HG03280 (cell line): Measurements from ENCODE around the gene CDC42EP1.

Experiments
- ATAC-seq: cut with Tn5 transposase; IDR thresholded peaks from one replicate; pipeline ENCODE4 v1.9.1; 2021; ENCODE audit warnings: mild to moderate bottlenecking, moderate library complexity; ENCODE audit not compliant: unreplicated experiment

The CDC42EP1 gene

DNA sequence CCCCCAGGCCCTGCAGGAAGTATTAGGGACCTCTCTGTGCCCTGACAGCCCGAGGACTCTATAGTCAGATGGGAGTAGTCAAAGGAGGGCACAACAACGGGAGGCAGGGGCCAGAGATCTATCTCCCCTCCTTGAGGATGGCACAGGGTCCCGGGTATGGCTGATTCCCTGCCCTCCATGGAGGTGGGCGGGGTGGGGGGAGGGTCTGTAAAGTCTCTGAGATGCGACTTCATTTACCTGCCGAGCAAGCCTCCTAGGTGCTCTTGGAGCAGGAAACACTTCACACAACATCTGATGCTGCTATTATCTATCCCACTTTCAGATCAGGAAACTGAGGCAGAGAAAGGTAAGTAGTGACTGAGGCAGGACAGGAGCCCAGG is 769 bp upstream of the CDC42EP1 start:
- ATAC-seq, result no peak

DNA sequence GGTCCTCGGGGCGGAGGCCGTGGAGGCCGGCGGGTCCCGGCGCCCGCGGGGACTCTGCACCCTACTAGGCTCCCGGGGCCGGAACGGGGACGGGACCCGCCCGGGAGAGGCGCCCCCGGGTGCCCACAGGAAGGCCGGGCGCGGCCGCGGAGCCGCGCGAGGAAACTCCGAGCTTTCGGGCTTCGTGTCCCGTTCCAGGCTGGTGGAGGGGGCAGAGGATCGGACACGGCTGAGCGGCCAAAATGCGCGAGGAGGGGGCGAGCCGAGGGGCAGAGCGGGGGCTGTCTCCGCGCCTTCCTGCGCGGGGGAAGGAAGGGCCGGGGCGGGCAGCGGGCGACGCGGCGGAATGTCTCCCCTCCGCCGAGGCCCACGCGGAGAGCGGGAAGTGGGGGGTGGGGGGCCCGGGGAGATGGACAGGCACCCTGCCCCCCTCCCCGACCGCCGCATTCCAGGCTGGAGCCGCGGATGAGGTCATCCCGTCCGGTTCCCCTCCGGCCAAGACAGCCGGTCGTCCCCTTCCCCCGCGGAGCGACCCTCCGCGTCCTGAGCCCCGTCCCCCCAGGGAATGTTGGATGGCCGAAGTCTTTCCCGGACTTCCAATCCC is 430 bp downstream of the CDC42EP1 start:
- no peak for ATAC-seq

DNA sequence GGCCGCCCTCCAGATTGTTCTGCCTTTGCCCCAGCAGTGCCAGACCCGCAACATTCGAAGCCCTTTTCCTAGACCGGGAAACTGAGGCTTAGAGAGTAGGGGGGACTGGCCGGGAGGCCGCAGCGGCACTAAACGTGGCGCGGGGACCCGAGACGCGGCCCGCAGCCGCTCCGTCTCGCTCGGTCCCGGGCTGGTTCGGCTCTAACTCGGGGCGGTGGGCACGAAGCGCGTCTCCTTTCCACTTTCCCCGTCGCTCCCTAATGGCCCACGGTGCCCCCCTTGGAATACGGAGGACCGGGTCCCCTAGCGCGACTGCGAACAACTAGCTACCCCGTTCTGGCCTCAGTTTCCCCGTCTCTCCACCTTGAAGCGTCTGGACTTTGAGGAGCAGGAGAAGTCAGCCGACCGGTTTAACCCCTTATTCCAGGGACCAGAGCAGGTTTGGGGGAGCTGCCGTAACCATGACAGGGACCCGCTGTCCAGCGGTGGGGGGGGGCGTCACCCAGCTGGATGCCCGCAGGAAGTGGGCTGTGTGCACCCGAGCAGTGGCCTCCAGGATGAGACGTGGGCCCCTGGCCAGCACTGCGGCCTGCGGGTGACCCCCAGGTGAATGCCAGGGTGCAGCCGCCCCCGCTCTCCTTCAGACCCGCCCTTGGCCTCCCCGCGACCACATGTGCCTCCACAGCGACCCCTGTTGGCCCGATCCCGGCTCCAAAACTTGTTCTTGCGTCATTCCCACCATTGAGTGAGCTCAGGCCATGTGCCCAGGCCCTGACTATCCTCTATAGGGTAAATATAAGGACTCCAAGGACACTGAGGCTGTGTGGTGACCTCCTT is 1.1 kb downstream of the CDC42EP1 start:
- ATAC-seq, result no peak

DNA sequence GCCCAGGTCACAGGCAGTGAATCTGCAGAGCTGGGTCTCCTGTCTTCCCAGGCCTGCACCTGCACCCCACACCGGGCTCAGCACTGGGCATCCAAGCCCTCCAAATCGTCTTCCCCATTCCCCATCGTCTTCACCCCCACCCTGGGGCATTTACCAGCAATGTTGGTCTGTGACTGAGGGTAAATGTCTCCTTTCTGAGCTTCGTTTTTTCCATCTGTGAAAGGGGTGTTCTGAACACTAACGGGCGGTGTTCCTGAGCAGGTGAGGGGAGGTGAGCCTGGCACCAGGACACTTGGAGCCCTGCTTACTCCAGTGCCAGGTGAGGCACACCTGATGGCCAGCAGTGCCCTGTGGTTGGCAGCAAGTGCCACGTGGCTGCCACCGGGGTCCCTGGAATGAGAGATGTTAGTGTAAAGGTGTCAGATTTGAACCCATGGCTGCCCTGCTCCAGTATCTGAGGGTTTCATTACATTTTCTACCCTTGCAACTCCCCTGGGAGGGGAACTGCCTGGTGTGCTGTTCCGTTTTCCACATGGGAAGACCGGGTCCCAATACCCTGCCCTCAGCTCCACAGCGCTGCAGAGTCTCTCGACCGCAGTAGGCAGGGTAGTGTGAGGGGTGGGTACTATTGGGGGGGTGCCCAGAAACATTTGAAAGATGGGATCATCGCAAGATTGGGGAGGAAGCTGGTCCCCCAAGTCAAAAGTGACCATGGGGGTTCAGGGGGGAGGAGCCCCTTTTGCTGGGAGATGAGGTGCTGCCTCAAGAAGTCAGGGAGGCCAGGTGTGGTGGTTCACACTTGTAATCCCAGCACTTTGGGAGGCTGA is 2.0 kb downstream of the CDC42EP1 start:
- ATAC-seq, result no peak

DNA sequence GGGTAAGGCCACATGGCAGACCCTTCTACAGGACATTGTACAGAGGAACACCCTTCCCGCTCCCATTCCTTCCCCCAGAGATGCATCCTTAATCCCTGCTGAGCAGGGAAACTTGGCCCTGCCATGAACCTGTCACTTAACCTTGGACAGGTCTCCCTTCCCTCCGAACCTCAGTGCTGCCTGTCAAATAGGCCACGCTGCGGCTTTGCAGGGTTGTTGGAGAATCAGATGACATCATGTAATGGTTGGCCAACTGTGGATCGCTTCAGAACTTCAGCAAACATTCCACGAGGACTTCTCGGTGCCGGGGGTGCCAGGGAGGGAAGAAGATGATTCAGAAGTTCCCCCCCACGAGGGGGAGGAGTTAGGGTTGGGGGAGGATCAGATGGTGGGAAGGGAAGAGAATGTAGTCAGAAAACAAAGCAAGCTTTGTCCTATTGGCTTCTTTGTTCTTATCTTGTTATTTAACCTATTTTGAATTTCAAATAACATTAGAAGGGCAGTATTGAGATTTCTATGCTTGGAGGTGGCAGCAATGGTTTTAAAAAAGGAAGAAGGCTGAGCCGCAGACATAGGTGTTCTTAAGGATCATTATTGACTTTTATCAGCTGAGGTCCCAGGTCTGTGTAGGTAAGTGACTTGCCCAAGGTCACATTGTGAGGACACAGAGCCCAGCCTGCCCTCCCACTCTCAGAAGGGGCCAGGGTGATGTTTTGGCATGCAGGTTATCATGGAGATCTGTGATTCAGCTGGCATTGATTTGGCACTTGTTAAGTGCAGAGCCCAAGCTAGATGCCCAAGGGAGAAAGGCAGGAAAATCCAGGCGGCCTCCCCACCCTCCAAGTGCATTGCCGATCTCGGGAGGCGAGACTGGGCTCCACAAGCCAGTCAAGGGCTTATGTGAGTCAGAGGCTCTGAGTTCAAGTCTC is 3.1 kb downstream of the CDC42EP1 start:
- no peak for ATAC-seq

DNA sequence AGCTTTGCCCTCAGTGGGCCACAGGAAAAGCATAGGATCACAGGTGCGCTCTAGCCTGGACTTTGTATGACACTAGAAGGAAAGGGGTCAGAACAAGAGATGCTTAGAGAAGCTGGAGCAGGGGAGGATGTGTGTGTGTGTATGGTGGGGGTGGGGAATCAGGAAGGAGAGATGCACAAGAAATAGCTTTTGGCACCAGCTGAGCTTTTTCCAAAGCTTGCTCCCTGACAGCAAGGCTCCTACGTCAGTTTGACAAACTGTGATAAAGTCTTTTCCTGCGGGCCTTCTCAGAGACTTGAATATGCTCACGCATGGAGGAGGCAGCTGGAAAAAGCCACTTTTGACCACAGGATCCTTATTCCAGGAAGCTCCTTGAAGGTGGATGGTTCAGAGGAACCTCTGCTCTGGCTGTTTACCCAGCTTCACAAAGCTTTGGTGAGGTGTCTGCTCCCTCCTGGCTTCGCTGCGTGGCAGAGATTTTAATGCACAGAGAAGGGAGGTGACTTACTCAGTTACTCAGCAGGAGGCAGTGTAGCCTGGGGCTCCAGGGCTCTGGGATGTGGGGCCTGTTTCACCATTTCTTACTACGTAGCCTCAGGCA is 3.9 kb downstream of the CDC42EP1 start:
- ATAC-seq, result no peak

DNA sequence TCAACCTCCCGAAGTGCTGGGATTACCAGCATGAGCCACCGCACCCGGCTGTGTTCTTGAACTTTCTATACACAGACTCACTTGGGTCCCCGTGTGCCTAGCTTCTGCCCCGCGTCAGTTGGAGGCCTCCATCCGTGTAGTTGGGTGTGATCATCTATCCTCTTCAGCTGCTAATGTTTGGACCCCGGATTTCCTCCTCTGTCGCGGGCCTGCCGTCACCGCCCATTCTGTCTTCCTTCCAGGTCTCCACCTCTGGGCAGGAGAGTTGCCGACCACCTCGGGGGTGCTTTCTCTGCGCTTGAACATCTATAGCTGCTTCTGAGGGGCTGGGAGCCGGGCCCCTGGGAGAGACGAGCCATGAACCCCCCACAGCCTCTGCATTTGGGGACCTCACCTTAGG is 5.5 kb downstream of the CDC42EP1 start:
- no peak for ATAC-seq

DNA sequence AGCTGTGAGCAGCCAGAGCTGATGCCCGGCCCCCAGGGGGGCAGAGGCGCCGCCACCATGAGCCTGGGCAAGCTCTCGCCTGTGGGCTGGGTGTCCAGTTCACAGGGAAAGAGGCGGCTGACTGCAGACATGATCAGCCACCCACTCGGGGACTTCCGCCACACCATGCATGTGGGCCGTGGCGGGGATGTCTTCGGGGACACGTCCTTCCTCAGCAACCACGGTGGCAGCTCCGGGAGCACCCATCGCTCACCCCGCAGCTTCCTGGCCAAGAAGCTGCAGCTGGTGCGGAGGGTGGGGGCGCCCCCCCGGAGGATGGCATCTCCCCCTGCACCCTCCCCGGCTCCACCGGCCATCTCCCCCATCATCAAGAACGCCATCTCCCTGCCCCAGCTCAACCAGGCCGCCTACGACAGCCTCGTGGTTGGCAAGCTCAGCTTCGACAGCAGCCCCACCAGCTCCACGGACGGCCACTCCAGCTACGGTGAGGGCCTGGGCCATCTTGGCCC is 6.1 kb downstream of the CDC42EP1 start:
- no peak for ATAC-seq

DNA sequence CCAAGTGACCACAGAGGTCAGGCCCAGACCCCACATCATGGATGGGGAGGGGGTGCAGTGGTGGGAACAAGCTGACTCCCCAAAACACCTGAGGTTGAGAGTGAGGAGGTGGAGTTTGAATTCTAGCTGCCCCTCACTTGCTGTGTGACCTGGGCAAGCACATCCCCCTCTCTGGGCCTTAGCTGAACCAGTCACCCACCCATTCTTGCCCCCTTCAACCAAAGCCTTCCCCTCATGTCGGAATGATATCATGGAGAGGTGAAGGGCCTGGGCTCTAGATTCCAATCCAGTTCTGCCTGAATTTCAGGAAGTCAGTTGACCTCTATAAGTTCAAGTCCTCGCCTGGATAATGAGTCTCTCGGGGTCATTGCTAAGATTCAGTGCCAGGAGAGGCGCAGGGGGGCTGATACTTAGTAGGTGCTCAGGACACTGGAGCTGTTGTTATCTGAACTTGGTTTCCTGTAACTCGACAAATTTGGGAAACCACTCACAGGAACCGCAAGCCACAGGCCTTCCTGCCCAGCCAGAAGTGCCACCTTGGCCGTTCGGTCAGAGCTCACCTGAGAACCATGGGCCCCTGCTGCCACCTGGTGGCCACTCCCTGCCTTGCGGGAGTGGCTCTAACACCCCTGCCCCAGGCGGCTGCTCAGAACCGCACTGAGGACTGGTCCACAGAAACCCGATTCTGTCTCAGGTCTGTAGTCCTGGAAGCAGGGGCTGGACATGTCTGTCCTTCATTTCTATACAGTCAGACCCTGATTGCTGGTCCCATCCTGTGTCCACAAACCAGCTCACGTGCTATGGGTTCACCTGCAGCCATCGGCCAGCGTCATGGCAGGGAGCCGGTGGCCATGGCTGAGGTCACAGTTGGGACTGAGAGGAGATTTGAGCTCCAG is 6.9 kb downstream of the CDC42EP1 start:
- no peak for ATAC-seq

DNA sequence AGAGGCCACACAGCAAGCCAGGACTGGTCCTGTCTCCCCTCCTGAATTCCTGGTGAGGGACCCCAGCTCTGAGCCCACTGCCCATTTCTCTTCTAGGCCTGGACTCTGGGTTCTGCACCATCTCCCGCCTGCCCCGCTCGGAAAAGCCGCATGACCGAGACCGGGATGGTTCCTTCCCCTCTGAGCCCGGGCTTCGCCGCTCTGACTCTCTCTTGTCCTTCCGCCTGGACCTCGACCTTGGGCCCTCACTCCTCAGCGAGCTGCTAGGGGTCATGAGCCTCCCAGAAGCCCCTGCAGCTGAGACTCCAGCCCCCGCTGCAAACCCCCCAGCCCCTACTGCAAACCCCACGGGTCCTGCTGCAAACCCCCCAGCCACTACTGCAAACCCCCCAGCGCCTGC is 7.7 kb downstream of the CDC42EP1 start:
- no peak for ATAC-seq

DNA sequence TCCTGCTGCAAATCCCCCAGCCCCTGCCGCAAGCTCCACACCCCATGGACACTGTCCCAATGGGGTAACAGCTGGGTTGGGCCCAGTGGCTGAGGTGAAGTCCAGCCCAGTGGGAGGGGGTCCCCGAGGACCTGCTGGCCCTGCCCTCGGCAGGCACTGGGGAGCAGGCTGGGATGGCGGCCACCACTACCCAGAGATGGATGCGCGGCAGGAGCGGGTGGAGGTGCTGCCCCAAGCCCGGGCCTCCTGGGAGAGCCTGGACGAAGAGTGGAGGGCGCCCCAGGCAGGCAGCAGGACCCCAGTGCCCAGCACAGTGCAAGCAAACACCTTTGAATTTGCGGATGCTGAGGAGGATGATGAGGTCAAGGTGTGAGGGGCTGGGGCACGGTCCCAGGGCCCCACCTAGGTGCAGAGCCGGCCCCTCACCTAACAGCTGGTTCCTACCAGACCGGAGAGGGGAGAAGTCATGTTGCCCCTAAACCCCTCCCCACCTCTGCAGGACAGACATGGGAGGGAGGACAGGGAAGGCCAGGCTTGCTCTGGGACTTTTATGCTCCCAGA is 8.2 kb downstream of the CDC42EP1 start:
- ATAC-seq, result no peak

DNA sequence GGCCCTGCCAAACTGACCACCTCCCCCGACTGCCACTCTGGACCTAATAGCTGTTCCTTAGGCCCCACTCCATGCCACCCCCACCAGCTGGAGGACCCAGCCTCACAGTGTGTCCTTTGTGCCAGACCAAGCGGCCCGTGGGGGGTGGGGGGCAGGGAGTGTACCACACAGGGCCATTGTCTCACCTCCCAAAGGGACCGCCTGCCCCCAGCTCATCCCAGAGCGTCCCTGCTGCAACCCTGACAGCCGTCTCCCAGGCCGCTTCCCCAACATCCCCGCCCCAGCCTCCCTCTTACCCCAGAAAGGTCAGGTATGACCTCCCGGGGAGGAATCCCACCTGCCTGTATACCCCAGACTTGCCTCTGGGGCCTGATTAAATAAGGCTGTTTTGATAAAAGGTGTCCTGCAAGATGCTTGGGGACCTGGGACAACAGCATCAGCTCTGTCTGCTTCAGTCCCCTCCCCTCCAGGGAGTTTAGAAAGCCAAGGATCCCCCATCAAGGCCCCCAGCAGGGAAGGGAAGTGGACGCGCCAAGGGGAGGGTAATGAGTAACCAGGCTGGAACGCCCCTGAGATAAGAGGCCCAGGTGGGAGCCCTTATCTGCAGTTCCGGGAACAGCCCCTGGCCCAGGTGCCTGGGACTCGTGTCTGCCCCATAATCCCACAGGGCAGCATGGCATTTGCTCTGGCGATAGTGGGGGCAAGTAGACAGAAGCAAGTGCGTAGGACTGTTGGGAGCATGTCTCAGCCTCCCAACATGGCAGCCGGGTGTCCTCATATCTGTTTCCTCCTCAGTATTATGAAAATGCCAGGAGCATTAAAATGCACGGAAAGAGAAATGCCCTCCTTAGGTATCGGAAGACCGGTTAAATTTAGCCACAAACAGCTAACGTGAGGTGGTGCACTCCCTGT is 9.0 kb downstream of the CDC42EP1 start:
- no peak for ATAC-seq

DNA sequence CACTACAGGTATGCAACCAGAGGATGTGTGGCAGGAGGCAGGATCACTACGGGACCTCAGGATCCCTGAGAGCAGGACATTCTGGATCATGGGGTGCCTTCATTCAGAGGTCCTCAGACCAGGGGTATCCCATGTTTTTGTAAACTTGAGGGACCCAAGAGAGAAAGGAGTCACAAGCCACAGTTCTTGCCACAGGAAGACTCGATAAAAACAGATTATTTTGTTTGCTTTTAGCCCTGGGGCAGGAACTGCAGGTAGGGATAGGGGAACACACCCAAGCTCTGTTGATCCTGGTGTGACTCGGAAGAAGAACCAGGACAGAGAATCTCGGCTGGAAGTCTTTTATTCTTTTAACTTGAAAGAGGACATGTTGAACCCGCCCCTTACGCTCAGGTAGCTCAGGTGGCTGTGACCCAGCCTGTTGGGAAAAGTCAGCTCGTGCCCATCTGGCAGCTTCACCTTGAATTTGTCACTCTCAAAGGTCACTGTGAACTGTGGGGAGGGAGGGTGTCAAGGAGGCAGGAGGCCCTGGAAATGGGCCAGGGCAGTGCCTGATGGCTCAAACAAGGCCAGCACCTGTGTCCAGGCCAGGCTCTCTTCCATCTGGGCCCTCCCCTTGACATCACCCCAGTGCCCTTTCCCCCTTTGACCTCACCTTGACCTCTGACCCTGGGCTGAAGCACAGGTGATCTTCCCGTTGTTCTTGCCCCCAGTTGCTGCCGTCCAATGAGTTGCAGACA is 9.8 kb downstream of the CDC42EP1 start:
- no peak for ATAC-seq

DNA sequence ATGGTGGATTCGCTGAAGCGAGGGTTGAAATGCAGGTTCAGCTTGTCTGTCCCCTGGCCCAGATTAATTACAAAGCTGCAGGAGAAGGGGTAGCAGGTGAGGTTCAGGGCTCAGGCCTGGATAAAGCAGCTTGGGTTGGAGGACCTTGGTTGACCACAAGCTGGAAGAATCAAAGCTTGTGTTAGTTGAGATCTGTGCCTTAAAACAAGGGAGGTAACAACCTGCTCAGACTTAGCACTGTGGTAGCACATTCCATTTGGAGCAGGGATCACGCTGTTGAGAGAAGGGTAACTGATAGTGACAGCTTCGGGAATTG is 10.3 kb downstream of the CDC42EP1 start:
- ATAC-seq, result no peak

DNA sequence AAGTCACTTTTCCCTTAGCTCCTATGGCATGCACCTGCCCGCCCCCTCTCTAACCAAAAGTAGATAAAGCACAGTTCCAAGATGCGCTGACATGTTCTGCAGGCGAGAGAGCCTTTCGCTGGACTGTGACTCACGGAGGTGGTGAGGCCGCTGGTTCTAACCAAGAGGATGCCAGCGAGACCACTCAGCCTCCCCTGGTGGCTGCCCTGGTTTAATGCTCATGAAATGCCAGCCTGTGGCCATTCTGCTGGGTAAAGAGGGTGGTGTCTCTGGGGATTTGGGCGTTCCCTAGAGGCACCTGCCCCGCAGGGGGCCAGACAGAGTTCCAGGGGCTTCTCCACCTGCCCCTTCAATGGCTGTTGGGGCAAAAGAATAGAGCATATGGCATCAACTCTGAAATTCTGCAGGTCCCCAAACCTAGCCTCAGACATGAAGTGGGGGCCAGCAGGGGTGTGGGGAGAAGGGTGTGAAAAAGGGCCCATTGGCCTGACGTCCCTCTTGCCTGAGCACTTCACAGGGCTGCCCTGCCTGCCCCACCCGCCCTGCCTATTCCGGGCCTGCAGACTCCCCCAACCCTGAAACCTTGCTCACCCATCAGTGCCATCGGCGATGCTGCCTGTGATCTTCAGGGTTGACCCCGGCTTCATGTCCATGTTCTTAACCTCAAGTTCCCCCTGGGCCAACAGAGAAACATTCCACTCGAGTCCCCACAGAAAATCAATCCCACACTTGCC is 11.1 kb downstream of the CDC42EP1 start:
- ATAC-seq, result no peak

DNA sequence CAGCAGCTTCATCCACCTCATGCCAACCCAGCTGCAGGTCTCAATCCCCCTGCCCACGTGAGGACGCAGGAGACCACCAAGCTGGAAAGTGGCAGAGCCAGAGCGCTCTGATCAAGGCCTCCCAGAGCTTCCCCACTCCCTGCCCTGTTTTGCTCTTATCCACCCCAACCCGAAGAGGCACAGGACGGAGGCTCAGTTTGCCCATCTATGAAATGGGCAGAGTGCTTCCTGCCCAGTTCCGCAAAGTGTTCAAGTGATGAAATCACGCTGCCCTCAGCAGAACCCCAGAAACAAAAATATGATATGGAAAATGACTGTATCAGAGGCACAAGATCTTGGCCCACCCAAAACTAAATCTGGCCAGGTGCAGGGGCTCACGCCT is 11.7 kb downstream of the CDC42EP1 start:
- no peak for ATAC-seq
